GM10847 (cell line): ENCODE data around the gene TRAP1.

ENCODE experiments used
- POLR2A ChIP-seq: IDR thresholded peaks from 2 replicates; pipeline ENCODE4 v1.6.1; 2011; ENCODE audit not compliant: insufficient read length; ENCODE audit errors: extremely low read depth

The TRAP1 gene

DNA sequence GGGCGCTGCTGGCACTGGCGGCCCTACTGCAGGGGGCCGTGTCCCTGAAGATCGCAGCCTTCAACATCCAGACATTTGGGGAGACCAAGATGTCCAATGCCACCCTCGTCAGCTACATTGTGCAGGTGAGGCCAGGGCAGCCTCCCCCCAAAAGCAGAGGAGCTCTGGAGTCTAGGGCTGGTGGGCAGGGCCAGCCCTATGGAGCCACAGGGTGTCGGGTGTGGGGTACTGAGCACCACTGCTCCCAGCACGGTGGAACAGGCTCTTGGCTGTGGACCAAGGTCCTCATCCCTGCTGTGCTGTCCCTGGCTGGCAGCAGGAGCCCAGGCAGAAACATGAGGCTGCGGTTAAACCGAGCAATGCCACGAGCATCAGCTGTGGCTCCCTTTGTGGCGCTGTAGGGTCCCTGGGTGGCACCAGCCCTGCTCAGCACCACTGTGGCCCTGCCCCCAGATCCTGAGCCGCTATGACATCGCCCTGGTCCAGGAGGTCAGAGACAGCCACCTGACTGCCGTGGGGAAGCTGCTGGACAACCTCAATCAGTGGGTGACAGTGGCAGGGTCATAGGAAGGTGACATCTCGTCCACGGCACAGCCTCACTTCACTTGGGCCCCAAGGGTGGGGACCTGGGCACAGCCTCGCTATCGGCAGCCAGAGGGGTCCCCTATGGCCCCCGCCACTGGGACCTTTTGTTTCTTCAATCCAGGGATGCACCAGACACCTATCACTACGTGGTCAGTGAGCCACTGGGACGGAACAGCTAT, 61.7 kb downstream of the TRAP1 start:
- TF ChIP-seq POLR2A, result no peak

DNA sequence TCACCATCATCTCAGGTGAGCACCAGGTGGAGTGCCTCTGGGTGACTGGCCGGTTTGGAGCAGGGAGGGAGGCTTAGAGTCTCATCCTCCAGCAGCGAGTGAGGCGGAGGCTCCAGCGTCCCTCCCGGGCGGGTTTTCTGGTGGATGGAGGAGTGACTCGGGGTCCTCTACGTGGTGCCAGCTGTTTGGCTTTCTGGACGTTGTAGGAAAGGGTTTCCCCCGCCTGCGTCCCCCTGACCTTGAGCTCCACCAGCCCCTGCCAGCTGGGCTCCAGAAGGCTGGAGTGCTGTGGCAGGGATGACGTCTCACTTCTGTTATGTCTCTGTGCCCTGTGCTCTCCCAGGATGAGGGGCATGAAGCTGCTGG, 62.3 kb downstream of the TRAP1 start:
- TF ChIP-seq POLR2A, result no peak

DNA sequence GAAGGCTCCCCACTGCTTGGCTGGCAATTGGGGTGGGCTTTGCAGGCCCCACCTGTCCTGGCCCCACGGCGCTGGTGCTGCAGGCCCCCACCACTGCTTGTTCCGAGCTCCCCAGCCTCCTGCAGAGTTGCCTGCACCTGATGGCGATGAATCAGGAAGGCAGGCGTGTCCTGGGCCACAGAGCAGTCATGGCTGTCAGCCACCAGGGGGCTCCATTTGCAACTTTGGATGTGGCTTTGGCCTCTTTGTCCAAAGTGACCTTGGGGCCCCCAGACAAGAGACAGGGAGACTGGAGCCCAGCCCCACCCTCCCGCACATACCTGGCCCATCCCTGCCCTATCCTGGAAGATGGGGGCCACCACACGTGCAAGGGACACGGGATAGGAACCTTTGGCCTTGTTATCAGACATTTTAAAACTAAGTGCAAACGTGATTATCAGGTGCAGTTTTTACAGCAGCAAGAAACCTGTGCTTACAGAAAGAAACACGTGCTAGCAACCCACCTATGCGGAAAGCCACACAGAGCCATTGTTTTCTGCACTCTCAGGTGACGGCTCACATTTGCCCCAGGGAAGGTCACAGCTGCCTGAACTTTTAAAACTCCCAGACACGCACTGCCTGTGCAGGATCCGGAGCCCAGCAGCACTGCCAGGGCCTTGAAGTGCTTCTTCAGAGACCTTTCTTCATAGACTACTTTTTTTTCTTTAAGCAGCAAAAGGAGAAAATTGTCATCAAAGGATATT, 62.9 kb downstream of the TRAP1 start, which contains the start of gene DNASE1:
DNASE1 (plus strand) TSS at position 443 of the 743 bp plus-strand sequence. CDS start 683 bp downstream, outside the sequence.
- TF ChIP-seq POLR2A, result no peak

DNA sequence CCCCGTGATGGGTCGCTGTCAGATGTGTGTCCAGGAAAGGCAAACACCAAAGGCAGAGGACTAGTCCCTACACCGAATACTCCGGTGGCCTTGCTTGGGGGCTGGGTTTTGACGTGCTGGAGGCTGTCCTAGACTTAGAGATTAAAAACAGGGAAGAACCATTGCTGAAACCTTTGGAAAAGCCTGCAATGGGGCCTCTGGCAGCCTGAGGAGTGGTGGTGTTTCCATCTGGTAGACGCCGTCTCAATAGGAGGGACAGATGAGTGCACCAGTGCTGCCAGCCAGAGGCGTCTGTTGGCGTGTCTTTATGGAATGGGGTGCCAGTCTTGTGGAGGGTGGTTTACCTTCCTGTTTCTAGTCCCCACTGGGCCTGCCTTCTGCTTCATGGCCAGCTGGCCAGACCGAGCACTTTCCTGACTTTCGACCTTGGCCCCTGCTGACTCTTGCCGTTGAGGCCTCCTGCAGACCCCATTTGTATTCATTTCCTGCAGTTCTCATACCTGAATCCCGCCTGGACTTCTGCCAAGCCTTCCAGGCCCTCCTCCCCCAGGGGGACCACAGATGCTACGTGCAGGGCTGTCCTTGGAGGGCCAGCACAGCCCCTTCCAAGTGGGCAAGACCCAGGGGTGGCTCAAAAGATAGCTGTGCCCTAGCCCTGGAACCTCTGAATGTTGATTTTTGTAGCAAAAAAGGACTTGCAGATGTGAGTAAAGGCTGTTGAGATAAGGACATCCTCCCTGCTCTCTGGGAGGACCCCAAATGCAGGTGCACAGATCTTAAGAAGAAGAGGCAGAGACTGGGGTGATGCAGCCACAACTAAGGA, 64.7 kb downstream of the TRAP1 start:
- TF ChIP-seq POLR2A, result no peak

DNA sequence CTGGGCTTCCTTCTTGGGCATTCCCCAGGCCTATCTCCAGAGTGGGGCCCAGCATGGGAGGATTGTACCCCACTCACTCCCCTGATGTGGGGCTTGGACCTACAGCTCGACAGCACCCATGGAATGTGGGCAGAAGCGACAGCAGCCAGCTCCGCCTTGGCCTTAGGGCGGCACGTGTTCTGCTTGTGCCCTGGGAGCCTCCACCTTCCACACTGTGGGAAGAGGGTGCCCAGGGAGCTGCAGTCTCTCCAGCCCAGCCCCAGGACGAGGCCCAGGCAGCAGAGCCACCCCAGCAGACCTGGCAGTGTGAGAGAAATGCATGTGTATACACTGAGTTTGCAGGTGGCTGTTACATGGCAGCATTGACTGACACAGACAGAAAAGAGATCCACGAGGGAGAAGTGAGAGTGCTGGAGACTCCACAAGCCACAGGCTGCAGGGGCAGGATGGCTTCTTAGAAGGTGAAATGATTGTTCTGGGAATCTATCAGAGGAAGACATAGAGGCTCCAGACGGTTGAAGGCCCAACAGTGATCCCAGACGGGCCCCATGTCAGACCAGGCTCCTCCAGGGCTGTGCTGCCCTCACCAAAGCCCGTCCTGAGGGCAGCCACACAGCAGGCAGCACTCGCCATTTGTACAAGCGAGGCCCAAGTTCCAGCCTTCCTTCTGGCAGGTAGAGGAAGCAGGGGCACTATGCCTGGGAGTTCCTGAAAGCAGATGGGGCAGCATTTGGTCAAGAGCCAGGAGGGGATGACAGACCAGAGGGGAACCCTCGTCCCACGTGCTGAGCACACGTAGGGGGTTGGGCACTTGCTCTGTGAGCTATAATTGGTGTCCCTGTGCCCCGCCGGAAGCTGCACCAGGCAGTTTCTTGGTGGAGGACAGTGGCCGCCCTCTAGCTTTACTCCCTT, 65.6 kb downstream of the TRAP1 start:
- no peak for TF ChIP-seq POLR2A

DNA sequence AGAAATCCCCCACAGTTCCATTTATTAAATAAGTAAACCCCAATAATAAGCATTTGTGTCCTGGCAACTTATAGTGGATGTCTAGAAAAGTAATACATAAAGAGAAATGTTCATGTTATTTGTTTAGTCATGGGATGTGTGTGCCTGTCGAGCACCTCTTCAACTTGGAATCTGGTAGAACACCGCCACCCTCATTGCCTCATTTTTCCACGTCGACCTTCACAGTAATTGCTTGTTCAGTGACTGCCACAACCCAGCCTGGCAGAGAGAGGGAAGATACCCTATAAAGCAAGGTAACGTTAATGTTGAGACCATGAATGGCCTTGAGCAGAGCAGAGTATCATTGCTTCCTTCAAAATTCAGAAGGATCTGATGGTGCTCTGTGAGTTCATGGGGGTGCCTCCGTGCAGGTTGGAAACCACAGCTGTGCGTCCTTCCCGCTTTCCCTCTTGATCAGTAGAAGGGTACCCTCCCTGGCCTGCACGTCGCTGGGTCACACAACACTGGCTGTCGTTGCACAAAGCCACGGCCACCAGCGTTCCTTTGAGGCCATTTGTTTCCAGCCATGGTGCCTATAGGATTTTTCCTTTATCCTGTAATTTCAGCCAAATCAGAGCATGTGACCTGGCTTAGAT, 66.6 kb downstream of the TRAP1 start:
- TF ChIP-seq POLR2A, result no peak

DNA sequence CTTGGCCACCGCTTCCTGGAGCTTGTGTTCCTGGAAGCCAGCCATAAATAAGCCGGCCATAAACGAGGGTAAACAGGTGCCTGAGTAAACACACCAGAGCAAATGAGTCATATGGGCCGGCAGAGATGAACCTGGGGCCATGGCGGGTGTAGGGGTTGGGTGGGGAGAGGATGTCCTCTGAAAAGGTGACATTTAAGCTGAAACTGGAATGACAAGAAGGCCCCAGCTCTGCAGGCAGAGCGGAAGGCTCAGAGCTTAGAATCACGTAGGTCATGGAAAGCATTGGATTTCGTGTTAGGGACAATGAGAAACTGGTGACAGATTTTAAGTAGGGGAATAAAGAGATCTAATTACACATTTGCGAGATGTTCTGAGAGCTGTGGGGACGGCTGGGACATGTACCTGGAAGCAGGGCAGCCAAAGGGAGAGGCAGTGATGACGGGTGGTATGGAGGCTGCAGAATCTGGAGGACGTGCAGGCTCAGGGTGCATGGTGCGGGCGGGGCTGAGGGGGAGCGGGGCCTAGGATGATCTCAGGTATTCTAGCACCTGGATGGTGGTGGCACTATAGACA, 70.9 kb downstream of the TRAP1 start:
- no peak for TF ChIP-seq POLR2A

DNA sequence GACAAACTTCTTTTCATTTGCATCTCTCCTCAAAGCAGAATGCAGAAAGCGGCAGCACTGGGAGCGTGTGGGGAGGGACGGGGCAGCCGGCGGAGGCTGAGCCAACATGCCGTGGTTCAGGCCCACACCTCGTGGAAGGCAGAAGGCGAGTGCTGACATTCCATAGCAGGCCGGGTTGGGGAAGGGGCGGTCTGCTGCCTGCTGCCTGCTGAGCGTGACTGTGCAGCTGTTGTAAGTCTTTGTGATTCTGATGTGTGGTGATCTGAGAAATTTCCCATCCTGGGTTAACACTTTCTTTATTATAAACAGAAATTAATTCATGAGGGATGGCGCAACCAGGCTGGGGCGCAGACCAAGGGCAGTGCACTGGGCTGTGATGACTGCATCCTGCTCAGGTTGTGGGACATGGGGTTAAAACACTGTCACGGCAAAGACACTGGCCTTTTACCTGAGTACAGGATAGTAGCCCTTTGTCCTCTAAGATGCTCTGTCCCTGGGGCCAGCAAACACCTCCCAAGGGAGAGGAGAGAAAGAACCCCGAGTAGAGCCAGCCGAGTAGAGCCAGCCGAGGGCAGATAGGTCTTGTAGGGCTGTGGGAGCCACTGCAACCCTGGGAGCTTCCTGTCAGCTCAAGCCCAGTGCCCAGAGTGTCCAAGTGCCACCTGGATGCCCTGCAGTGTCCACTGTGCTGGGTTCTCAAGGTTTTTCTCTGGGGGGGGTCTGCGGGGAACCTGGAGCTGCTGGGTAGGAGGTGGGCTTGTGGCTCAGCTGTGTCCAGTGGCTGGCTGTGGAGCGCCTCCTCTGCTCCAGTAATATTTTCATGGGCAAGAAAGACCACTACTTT, 71.6 kb downstream of the TRAP1 start:
- TF ChIP-seq POLR2A, result no peak

DNA sequence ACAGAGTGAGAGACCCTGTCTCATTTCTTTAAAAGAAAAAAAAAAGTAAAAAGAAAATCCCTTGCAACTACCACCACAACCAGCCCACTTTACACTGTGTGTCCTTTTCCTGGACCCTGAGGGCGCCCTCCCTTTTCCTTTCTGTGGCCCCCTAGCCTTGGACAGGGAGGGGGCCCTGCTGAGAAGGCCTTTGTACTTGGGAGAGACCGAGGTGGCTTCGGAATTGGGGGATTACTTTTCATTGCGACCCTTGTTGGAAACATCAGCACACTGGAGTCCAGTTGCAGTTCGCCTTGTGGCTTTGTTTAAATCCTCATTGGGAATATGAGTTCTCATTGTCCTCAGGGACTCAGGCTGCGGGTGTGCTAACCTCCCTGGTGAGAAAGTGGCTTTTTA, 72.2 kb downstream of the TRAP1 start:
- TF ChIP-seq POLR2A, result no peak

DNA sequence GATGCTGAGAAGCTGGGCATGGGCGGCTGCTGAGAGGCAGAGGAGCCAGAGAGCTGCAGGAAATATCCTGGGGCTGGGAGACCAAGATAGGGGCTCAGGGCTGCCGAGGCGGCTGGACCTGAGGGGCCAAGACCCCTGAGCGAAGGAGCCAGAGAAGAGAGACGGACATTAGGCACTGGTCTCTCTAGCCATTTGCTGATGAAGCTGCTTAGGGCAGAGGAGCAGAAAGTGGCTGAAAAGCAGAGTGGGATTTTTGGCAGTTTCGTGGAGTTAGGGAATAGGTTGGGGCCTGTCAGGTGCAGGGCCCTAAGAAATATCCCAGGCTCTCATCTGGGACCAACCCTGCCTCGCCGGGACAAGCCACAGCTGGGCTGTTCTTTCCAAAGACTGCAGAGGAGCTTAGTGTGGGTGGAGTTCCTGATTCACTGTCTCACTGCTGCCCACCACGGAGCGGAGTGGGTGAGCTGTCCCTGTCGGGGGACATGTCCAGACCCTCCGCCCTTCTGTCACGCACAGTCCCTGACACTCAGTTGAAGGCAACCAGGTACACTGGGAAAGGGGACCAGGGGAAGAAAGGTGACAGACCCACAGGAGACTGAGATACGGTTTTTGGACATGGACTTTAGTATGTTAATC, 74.1 kb downstream of the TRAP1 start:
- no peak for TF ChIP-seq POLR2A

DNA sequence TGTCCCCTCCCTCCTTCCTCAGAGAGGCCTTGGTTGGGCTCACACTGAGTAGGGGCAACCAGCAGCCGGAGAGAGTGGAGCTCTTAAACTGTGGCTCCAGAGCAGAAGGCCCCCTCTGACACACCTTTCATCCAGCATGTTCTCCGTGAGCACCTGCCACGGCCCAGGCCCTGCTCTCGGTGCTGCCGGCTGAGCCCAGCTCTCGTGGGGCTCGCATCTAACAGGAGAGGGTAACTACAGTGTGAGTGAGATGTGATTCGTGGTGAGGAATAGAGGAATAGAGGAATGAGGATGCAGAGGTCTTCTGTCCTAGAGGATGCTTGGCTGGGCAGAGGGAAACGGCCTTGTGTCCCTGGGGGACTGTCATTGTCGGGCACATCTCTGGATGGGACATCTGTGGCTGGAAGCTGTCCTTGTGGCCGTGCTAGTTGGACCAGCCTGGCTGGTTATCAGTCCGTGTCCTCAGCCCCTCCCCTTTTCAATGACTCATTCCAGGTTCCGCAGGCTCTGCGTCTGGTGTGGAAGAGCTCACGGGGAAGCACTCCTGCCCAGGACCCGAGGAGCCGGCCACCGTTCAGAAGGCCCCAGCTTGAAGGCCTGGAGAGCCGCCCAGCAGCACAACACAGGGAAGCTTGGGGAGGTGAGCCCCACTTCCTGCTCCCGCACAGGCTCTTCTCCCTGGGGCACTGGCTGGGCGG, 74.8 kb downstream of the TRAP1 start:
- no peak for TF ChIP-seq POLR2A

DNA sequence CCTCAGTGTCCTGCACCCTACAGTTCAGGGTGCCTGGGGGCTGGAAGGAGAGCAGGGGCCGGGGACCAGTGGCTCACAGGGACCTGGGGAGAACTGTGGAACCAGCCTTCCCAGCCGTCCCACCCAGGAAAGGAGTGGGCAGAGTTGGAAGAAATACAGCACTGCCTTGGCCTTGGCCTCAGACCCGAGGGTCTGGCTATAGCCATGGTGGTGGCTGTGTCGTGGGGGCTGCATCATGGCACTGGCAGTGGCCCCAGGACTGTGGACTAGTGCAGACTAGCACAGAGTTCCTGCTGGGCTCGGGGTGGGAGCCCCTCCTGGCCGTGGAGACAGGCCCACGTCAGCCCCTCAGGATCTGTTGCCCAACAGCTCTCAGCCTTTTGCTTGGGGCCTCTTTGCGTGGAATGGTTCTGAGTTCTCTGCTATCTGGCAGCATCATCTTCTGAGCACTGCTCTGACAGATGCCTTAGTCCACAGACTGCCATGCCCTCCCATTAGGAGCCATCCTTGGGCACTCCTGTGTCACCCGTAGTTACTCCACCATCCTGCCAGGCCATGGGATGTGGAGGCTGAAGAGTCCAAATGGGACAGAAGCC, 75.4 kb downstream of the TRAP1 start:
- no peak for TF ChIP-seq POLR2A
